NT2/D1 (cell line): ENCODE results near the gene FAM222B.

Experiments used
- SUZ12 ChIP-seq: IDR thresholded peaks from 2 replicates; pipeline ENCODE4 v1.6.1; 2011; ENCODE audit not compliant: insufficient read length, insufficient read depth; ENCODE audit errors: extremely low read depth
- YY1 ChIP-seq: IDR thresholded peaks from 2 replicates; pipeline ENCODE4 v1.6.1; 2011; ENCODE audit not compliant: insufficient read length, insufficient read depth
- ZNF274 ChIP-seq: IDR thresholded peaks from 2 replicates; pipeline ENCODE4 v1.6.1; 2011; ENCODE audit warnings: mild to moderate bottlenecking, low read depth, low read length

DNA sequence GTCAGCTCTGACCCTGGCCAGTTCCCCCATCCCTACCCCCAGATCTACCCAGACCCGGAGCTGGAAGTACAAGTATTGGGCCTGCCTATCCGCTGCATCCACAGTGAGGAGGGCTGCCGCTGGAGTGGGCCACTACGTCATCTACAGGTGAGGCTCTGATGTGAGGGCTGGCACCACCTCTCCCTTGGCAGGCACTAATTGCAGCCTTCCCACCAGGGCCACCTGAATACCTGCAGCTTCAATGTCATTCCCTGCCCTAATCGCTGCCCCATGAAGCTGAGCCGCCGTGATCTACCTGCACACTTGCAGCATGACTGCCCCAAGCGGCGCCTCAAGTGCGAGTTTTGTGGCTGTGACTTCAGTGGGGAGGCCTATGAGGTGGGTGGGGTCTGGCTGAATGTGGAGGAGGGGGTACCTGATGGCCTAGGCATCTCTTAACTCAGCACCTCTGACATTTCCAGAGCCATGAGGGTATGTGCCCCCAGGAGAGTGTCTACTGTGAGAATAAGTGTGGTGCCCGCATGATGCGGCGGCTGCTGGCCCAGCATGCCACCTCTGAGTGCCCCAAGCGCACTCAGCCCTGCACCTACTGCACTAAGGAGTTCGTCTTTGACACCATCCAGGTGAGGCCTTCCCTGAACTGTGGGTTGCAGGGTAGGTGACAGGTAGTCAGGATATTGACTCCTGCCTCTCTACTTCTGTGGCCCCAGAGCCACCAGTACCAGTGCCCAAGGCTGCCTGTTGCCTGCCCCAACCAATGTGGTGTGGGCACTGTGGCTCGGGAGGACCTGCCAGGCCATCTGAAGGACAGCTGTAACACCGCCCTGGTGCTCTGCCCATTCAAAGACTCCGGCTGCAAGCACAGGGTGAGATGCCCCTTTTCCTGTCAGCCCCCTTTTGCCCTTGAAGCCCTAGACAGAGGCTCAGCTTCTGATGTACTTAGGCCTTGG is 94.5 kb downstream of the FAM222B start:
- no peak for TF ChIP-seq YY1
- no peak for TF ChIP-seq ZNF274
- TF ChIP-seq SUZ12 = no peak
